ENCODE data around the gene RNASE11.

Gene RNASE11

DNA sequence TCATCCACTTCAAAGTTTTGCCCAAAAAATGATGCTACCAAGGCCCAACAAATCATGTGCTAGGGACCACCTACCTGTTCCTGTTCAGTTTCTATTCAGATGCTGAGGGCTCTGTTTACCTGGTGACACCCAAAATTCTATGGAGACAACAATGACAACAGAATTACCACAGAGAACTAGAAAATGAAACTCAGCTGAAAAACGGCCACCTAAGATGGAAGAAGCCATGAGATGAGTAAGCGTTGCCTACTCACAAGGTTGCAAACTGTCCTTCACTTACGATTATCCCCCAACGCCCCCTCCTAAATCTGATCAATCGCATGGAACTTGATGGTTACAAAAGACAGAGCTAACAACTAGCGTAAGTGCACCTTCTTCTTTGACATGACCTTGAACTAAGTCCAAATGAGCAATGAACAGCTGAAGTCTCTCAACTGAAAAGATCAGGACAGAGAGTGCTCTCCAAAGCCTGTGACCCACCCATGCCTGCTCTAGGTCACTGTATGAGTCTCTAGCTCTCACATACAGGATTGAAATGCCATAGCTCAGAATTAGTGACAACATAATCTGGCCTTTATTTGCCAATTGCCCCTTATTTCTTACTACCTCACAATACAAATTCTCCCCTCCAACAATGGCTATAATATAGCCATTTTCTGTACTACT, at the start of gene RNASE11:
Gene RNASE11 (minus strand): TSS at position 513 of the 666 bp plus-strand sequence.
- TF ChIP-seq, protein P1, sequence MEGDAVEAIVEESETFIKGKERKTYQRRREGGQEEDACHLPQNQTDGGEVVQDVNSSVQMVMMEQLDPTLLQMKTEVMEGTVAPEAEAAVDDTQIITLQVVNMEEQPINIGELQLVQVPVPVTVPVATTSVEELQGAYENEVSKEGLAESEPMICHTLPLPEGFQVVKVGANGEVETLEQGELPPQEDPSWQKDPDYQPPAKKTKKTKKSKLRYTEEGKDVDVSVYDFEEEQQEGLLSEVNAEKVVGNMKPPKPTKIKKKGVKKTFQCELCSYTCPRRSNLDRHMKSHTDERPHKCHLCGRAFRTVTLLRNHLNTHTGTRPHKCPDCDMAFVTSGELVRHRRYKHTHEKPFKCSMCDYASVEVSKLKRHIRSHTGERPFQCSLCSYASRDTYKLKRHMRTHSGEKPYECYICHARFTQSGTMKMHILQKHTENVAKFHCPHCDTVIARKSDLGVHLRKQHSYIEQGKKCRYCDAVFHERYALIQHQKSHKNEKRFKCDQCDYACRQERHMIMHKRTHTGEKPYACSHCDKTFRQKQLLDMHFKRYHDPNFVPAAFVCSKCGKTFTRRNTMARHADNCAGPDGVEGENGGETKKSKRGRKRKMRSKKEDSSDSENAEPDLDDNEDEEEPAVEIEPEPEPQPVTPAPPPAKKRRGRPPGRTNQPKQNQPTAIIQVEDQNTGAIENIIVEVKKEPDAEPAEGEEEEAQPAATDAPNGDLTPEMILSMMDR (IDR thresholded peaks at IDR 0.05): no peak

DNA sequence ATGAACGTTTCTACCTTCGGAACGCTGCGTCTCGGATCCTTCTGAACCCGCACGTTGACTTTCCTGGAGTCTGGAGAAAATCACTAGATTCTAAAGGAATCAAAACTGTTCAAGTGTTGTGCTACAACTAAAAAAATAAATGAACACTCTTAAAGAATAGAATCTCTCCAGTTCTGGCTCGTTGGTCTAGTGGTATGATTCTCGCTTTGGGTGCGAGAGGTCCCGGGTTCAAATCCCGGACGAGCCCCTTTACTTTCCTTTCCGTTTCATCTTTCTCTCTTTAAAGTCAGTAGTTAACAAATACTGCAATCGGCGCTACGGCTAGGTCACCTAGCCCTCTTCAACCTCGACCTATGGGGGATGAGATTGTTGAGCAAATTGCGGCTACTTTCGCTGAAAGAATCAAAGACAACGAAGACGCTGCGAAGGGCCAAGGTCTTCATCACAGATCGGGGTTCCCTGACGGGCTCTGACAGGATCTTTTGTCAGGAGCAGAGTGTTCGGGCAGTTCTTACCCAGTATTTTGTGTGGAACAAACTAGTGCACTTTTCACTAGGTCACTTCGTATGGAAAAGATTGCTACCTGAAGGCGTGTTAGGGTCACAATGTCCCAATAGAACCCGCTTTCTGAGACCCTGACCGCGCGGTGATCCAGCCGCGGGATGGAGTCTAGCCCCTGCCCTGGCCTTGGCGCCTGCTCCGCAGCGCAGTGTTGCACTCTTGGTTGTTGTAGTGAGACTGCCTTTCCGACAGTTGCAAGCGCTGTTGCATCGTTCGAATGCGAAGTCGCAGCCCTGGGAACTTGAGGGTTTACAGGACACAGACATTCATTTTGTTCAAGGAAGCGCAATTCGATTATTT, 45.3 kb upstream of the RNASE11 start:
- TF ChIP-seq, protein P1 (IDR thresholded peaks at IDR 0.05): no peak

DNA sequence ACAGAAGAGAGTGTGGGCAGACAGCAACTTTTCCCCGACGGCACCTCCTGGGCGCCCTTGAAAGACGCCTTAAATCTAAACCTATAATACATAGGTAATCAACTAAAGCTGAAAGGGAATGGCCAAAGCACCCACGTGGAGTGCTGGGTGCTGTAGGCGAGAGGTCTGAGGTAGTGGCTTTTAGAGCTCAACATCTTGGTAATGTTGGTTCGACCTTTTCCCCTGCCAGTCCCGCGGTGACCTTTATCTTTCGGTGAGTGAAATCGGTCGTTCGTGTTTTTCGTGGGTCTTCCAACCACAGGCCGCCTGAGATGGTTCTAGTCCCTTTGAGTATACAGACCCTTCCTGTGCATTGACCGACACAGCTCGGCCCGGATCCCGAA, 44.6 kb upstream of the RNASE11 start:
- TF ChIP-seq, protein P1 (IDR thresholded peaks at IDR 0.05): no peak

DNA sequence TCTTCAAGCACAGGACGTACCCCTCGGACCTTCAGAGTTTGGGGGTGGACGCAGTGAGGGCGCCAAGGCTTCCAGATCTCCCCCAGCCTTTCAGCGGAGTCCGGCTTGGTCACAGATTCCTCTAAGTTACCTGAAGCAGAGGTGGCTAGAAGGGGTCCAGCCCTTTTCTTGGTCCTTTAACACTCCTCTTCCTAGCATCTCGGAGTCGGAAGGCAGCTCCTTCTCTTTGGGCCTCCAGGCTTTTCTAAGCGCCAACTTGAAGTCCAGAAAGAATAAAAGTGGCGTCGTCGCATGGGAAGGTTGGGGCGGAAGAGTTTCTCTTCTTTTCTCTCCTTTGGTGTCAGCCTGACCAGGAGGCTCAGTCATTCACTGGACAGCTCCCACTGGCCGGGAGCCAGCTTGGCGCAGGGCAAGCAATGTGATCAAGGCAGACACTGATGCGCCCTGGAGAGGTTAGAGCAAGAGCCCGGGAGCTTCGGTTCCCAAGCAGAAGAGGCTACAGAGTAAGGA, 44.1 kb upstream of the RNASE11 start:
- TF ChIP-seq, protein P1 (IDR thresholded peaks at IDR 0.05): no peak

DNA sequence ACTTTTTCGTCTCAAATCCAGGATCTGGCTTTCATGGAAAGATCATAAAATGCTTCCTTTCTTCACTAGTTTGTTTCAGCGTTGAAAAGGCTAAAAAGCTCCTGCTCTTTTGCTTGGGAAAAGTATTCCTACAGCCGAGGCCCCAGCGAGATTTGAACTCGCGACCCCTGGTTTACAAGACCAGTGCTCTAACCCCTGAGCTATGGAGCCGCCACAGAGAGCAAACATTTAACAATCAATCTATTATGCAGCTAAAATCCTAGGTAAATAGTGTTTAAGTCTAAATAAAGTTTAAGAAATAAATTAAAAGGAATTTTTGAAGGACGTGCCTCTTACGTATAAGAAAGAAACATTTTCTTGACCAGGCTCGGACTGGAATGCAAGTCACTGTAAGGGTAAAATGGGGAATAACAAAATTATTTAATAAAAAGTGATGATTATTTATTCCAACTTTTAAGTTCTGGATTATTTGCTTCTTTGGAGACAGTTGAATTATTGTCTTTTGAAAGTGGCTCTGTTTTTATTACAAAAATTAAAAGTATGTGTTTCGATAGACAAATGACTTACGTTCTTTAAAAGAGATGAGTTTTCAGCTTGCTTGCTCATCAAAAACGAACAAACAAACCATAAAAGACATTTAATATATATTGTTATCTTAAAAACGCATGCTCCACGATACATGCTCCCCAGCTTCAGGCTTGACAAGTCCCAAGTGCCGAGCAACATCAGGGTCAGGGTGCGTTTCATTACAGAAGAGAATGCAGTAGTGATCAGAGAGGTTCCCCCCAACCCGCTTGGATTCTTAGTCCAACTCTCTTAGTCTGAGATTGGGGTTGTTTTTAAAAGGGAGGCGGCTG, 43.5 kb upstream of the RNASE11 start:
- TF ChIP-seq, protein P1 (IDR thresholded peaks at IDR 0.05): no peak

DNA sequence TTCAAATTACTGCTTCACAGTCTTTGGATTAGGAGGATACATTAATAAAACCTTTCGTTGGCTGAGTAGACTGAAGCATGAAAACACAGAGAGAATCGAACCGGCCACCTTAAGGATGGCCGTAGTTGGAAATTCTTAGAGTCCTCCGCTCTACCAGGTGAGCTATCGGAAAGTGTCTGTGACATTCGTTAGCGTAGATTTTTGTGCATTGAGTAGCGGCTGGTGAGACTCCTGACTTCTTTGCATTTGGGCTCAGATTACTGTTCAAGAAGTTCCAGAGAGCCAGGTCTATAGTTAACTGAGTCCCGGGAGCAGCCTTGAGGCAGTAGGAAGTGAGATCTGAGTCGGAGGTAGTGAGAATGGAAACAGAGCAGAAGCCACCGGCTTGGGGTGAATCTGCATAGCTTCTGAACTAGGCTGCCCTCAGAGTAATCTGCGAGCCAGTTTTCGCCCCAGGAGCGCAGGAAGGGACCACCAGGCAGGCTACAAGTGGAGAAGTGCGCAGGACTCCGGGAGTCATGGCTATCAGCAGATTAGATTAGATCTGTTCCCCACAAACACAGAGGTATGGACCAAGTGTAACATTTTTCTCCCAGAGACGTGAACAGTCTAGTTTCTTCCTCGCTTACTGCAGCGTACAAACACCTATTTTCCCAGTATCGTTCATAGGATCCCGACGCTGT, 42.7 kb upstream of the RNASE11 start:
- TF ChIP-seq, protein P1 (IDR thresholded peaks at IDR 0.05): no peak
